CD14-positive monocyte (primary cell): ENCODE data around the gene EXOC6. TPM values are rescaled to one million over a fixed set of nuclear protein-coding genes. Genes with fewer than 3 reads are reported as not detected.
A peak's percentile ranks its signal among the peaks of the same experiment; 100 is the strongest.

Experiments
- DNase-seq, 3 donors: peaks; one replicate each; pipeline ENCODE4 v3.0.0-alpha.2; 2011 to 2022
- H2AFZ ChIP-seq: 2 replicates; pipeline ENCODE4 v1.6.0; 2012; ENCODE audit warnings: mild to moderate bottlenecking, low read depth, low read length, inconsistent platforms; ENCODE audit not compliant: insufficient read depth, poor library complexity, severe bottlenecking
- H3K27ac ChIP-seq, 2 donors: 1 replicate in 1 of 2; 2 replicates in 1 of 2; pipeline ENCODE4 v1.5.1; 2012 to 2013; ENCODE audit warnings: low read length in 2 of 2, control low read depth in 1 of 2, inconsistent platforms in 1 of 2, low read depth in 1 of 2, mild to moderate bottlenecking in 1 of 2
- H3K27me3 ChIP-seq, 2 donors: one replicate each; pipeline versions ENCODE4 v1.6.0 to v1.6.1; 2011 to 2013; ENCODE audit warnings: low read length in 2 of 2; ENCODE audit not compliant: control insufficient read depth in 2 of 2, insufficient read depth in 2 of 2
- H3K36me3 ChIP-seq, 2 donors: replicated peaks in 1 of 2; 1 replicate in 1 of 2; 2 replicates in 1 of 2; pipeline versions ENCODE4 v1.5.1 to v1.6.1; 2012 to 2013; ENCODE audit warnings: low read length in 2 of 2, control low read depth in 1 of 2, inconsistent platforms in 1 of 2, mild to moderate bottlenecking in 1 of 2; ENCODE audit not compliant: insufficient read depth in 2 of 2, control insufficient read depth in 1 of 2
- H3K4me1 ChIP-seq, 2 donors: 1 replicate in 1 of 2; 2 replicates in 1 of 2; pipeline versions ENCODE4 v1.5.1 to v1.6.1; 2012 to 2013; ENCODE audit warnings: low read length in 2 of 2, control low read depth in 1 of 2, inconsistent platforms in 1 of 2, mild to moderate bottlenecking in 1 of 2, moderate library complexity in 1 of 2; ENCODE audit not compliant: insufficient read depth in 2 of 2, control insufficient read depth in 1 of 2
- H3K4me2 ChIP-seq: replicated peaks from 2 replicates; pipeline ENCODE3; 2012; ENCODE audit warnings: low read length, moderate library complexity, mild to moderate bottlenecking; ENCODE audit not compliant: poor library complexity, severe bottlenecking; ENCODE audit errors: extremely low read depth
- H3K4me3 ChIP-seq, 3 experiments: fragments of 200-600 bp in 1 of 3; sonication (generic) in 1 of 3; replicated peaks in 1 of 3; 1 replicate in 2 of 3; 2 replicates in 1 of 3; pipeline ENCODE4 v1.5.1; 2011 to 2013; ENCODE audit warnings: low read length in 3 of 3, mild to moderate bottlenecking in 3 of 3, control low read depth in 2 of 3, low read depth in 2 of 3, inconsistent platforms in 1 of 3, moderate library complexity in 1 of 3
- H3K79me2 ChIP-seq: 2 replicates; pipeline ENCODE4 v1.6.0; 2012; ENCODE audit warnings: mild to moderate bottlenecking, control low read depth, inconsistent platforms, low read length, moderate library complexity; ENCODE audit not compliant: insufficient read depth
- H3K9ac ChIP-seq: 2 replicates; pipeline ENCODE4 v1.6.0; 2017; ENCODE audit warnings: low read length, mild to moderate bottlenecking; ENCODE audit not compliant: insufficient read depth, poor library complexity, severe bottlenecking
- H3K9me3 ChIP-seq, 2 donors: replicated peaks in 1 of 2; 1 replicate in 1 of 2; 2 replicates in 1 of 2; pipeline versions ENCODE4 v1.5.1 to v1.6.1; 2012 to 2013; ENCODE audit warnings: low read length in 2 of 2, control low read depth in 1 of 2; ENCODE audit not compliant: control insufficient read depth in 1 of 2, insufficient read depth in 1 of 2
- H4K20me1 ChIP-seq: 2 replicates; pipeline ENCODE4 v1.6.0; 2012; ENCODE audit warnings: mild to moderate bottlenecking, low read length, control low read depth, moderate library complexity; ENCODE audit not compliant: insufficient read depth
- H3K27ac Mint-ChIP-seq, 7 donors: one replicate each; pipeline ENCODE4 v1.8.0; 2020; ENCODE audit warnings: mild to moderate bottlenecking in 7 of 7, mixed read lengths in 7 of 7, moderate library complexity in 6 of 7, inconsistent platforms in 2 of 7
- H3K27me3 Mint-ChIP-seq, 3 donors: one replicate each; pipeline ENCODE4 v1.8.0; 2021 to 2022; ENCODE audit warnings: low read depth in 3 of 3, mild to moderate bottlenecking in 3 of 3, mixed read lengths in 3 of 3, moderate library complexity in 3 of 3, inconsistent platforms in 1 of 3
- H3K36me3 Mint-ChIP-seq, 2 donors: one replicate each; pipeline ENCODE4 v1.8.0; 2020; ENCODE audit warnings: mixed read lengths in 2 of 2, inconsistent platforms in 1 of 2, mild to moderate bottlenecking in 1 of 2
- H3K4me1 Mint-ChIP-seq: one replicate; pipeline ENCODE4 v1.8.0; 2020; ENCODE audit warnings: mild to moderate bottlenecking, mixed read lengths
- H3K4me3 Mint-ChIP-seq, 2 donors: one replicate each; pipeline ENCODE4 v1.8.0; 2020; ENCODE audit warnings: mild to moderate bottlenecking in 2 of 2, mixed read lengths in 2 of 2, moderate library complexity in 1 of 2
- H3K9me3 Mint-ChIP-seq, 7 donors: one replicate each; pipeline ENCODE4 v1.8.0; 2020 to 2022; ENCODE audit warnings: mixed read lengths in 7 of 7, mild to moderate bottlenecking in 6 of 7, moderate library complexity in 6 of 7, inconsistent platforms in 2 of 7
- CTCF ChIP-seq: fragments of 200-600 bp; IDR thresholded peaks from one replicate; pipeline ENCODE4 v1.8.0; 2022; ENCODE audit warnings: antibody characterized with exemption, mild to moderate bottlenecking
- WGBS: methylation state at CpG from one replicate; pipeline ENCODE4 v1.1.5; 2013; ENCODE audit warnings: missing lambda C conversion rate; ENCODE audit not compliant: insufficient coverage; 5-methylcytosine and 5-hydroxymethylcytosine counted together
- intact Hi-C, 2 donors: fragments of 100-400 bp; cut with micrococcal nuclease; formaldehyde crosslinking; loops; one replicate each; pipeline versions ENCODE4 v1.15.0 to v1.15.1; 2023
- polyA plus RNA-seq, 3 donors: library from polyadenylated mRNA; depleted of rRNA in 1 of 3; unstranded in 2 of 3; stranded (reverse) in 1 of 3; fragments of 300-500 nt in 2 of 3; fragments of >200 nt in 1 of 3; fragmentation: Illumina TruSeq in 2 of 3; gene quantifications; 1 replicate in 2 of 3; 2 replicates in 1 of 3; pipeline ENCODE4 v1.2.3, GENCODE V29; 2012 to 2021

The EXOC6 gene
- polyA plus RNA-seq, 3 donors: 7.5 to 9.6 (median 8.3) TPM

GRCh38 chr10:92857904-92858514 is 9.7 kb downstream of the EXOC6 start:
- Histone ChIP-seq H3K4me2 (no peak overlapping the region), H3K9ac (no peak overlapping the region), H3K9me3 (peaks cover 21 to 29% of the 10 kb centered on the region in 2 donors), H3K79me2 (peaks cover 100% of the 10 kb centered on the region), H3K27ac (no peak overlapping the region), H4K20me1 (peaks cover 16% of the 10 kb centered on the region), H3K4me1 (no peaks in the 10 kb centered on the region), H2AFZ (no peak overlapping the region), H3K4me3 (no peak overlapping the region), H3K27me3 (no peaks in the 10 kb centered on the region), H3K36me3 (peaks cover 0 to 5% of the 10 kb centered on the region in 2 donors)
- no CpG with 5 or more reads among the region's 4 CpGs for WGBS
- TF ChIP-seq CTCF: no peak
- H3K27ac Mint-ChIP-seq: peak overlapping the region in 1 of 7 donors; percentile 9
- peaks cover 22 to 40% (median 25%) of the 10 kb centered on the region in 7 donors for H3K9me3 Mint-ChIP-seq
- intact Hi-C loops: no loop called here
- H3K27me3 Mint-ChIP-seq: peaks cover 0 to 1% (median 0%) of the 10 kb centered on the region in 3 donors
- H3K36me3 Mint-ChIP-seq: peaks cover 16 to 20% of the 10 kb centered on the region in 2 donors
- DNase-seq: no peak
- H3K4me1 Mint-ChIP-seq: peaks cover 8% of the 10 kb centered on the region
- H3K4me3 Mint-ChIP-seq: no peak overlapping the region

- Histone ChIP-seq H2AFZ (no peak overlapping the region), H3K79me2 (peaks cover 86% of the 10 kb centered on the region), H3K9ac (no peak overlapping the region), H4K20me1 (no peaks in the 10 kb centered on the region), H3K4me2 (no peak overlapping the region), H3K9me3 (no peaks in the 10 kb centered on the region), H3K4me1 (peaks cover 11 to 19% of the 10 kb centered on the region in 2 donors), H3K36me3 (peaks cover 0 to 2% of the 10 kb centered on the region in 2 donors), H3K4me3 (no peak overlapping the region), H3K27ac (no peak overlapping the region), H3K27me3 (no peaks in the 10 kb centered on the region)
- Mint-ChIP-seq H3K27me3 (no peaks in the 10 kb centered on the region), H3K4me1 (peaks cover 26% of the 10 kb centered on the region), H3K9me3 (peaks cover 0 to 13% (median 0%) of the 10 kb centered on the region in 7 donors), H3K27ac (no peak overlapping the region), H3K36me3 (peaks cover under 1 to 3% of the 10 kb centered on the region in 2 donors), H3K4me3 (no peak overlapping the region)
- intact Hi-C loops: no loop called here
- WGBS: 100% methylated on average over 1 of the region's 3 CpGs
- no peak for DNase-seq
- no peak for TF ChIP-seq CTCF
Observed at GRCh38 chr10:92867235-92867634, 18.9 kb downstream of the EXOC6 start.
